Astrocyte (in vitro differentiated cells and primary cell): ENCODE measurements around the gene CD84. TPM values are rescaled to one million over a fixed set of nuclear protein-coding genes. Genes with fewer than 3 reads are reported as not detected.
"Not testable (repeated sequence)": the region's sequence is repeated elsewhere in the genome, so short reads cannot be mapped to it uniquely, and the experiment has no call there.

Experiments
- DNase-seq: peaks from one replicate; pipeline ENCODE4 v3.0.0-alpha.2; 2010; ENCODE audit warnings: low read depth
- FAIRE-seq: peaks from 2 replicates; lab custom pipeline; 2011; peaks lifted over from hg19 to GRCh38; lab: Jason Lieb, UNC
- H2AFZ ChIP-seq: 2 replicates; pipeline ENCODE4 v1.6.0; 2012; ENCODE audit warnings: low read depth, low read length, inconsistent platforms
- H3K27ac ChIP-seq: 2 replicates; pipeline ENCODE4 v1.5.1; 2011; ENCODE audit warnings: low read depth, low read length, inconsistent platforms
- H3K27me3 ChIP-seq: 2 replicates; pipeline ENCODE4 v1.6.0; 2011; ENCODE audit warnings: low read length, inconsistent platforms; ENCODE audit not compliant: insufficient read depth
- H3K36me3 ChIP-seq: 2 replicates; pipeline ENCODE4 v1.5.1; 2011; ENCODE audit warnings: low read length, inconsistent platforms; ENCODE audit not compliant: insufficient read depth
- H3K4me1 ChIP-seq: 2 replicates; pipeline ENCODE4 v1.5.1; 2011; ENCODE audit warnings: low read length, inconsistent platforms; ENCODE audit not compliant: insufficient read depth
- H3K4me2 ChIP-seq: 2 replicates; pipeline ENCODE4 v1.6.0; 2012; ENCODE audit warnings: low read length, inconsistent platforms
- H3K4me3 ChIP-seq: 2 replicates; pipeline ENCODE4 v1.5.1; 2011; ENCODE audit warnings: low read depth, mild to moderate bottlenecking, low read length, inconsistent platforms; ENCODE audit not compliant: insufficient read depth
- H3K79me2 ChIP-seq: 2 replicates; pipeline ENCODE4 v1.6.0; 2012; ENCODE audit warnings: mild to moderate bottlenecking, low read length, inconsistent platforms; ENCODE audit not compliant: insufficient read depth
- H3K9ac ChIP-seq: 2 replicates; pipeline ENCODE4 v1.6.0; 2012; ENCODE audit warnings: mild to moderate bottlenecking, low read length, inconsistent platforms
- H3K9me3 ChIP-seq: 2 replicates; pipeline ENCODE4 v1.5.1; 2012; ENCODE audit warnings: low read depth, mild to moderate bottlenecking, low read length, inconsistent platforms; ENCODE audit not compliant: insufficient read depth
- H4K20me1 ChIP-seq: 2 replicates; pipeline ENCODE4 v1.6.0; 2012; ENCODE audit warnings: low read length, inconsistent platforms; ENCODE audit not compliant: insufficient read depth
- H3K27ac Mint-ChIP-seq: one replicate; pipeline ENCODE4 v1.8.0; 2021; ENCODE audit warnings: mild to moderate bottlenecking, mixed read lengths; ENCODE audit not compliant: unreplicated experiment
- H3K27me3 Mint-ChIP-seq: one replicate; pipeline ENCODE4 v1.8.0; 2021; ENCODE audit warnings: low read depth, mixed read lengths; ENCODE audit not compliant: unreplicated experiment
- H3K36me3 Mint-ChIP-seq: one replicate; pipeline ENCODE4 v1.8.0; 2021; ENCODE audit warnings: low read depth, mixed read lengths; ENCODE audit not compliant: unreplicated experiment
- H3K4me1 Mint-ChIP-seq: one replicate; pipeline ENCODE4 v1.8.0; 2021; ENCODE audit warnings: low read depth, mixed read lengths; ENCODE audit not compliant: unreplicated experiment
- H3K4me3 Mint-ChIP-seq: one replicate; pipeline ENCODE4 v1.8.0; 2021; ENCODE audit warnings: mild to moderate bottlenecking, moderate library complexity, mixed read lengths; ENCODE audit not compliant: unreplicated experiment
- H3K9me3 Mint-ChIP-seq: one replicate; pipeline ENCODE4 v1.8.0; 2021; ENCODE audit warnings: mild to moderate bottlenecking, mixed read lengths; ENCODE audit not compliant: unreplicated experiment
- CTCF ChIP-seq: IDR thresholded peaks from 2 replicates; pipeline ENCODE4 v1.5.1; 2011; ENCODE audit warnings: low read depth, mild to moderate bottlenecking, inconsistent platforms, low read length, moderate library complexity; ENCODE audit not compliant: insufficient read depth
- EZH2 ChIP-seq: IDR thresholded peaks from 2 replicates; pipeline ENCODE4 v1.6.1; 2012; ENCODE audit warnings: mild to moderate bottlenecking, low read length, inconsistent platforms; ENCODE audit not compliant: insufficient read depth
- total RNA-seq: library from RNA; stranded (reverse); gene quantifications from 2 replicates; pipeline ENCODE4 v1.2.1, GENCODE V29; 2021

CD84 gene
- total RNA-seq, 1 donor from 2014 or later: not detected

- no peak overlapping the region for H3K9ac ChIP-seq
- H3K27me3 Mint-ChIP-seq: no peaks in the 10 kb centered on the region
- H3K27me3 ChIP-seq: no peaks in the 10 kb centered on the region
- no peaks in the 10 kb centered on the region for H3K36me3 ChIP-seq
- no peaks in the 10 kb centered on the region for H3K9me3 ChIP-seq
- no peak for DNase-seq
- H3K4me1 Mint-ChIP-seq: peaks cover 5% of the 10 kb centered on the region
- H3K27ac Mint-ChIP-seq: no peak overlapping the region
- no peaks in the 10 kb centered on the region for H3K79me2 ChIP-seq
- H3K27ac ChIP-seq: no peak overlapping the region
- no peaks in the 10 kb centered on the region for H4K20me1 ChIP-seq
- no peak for FAIRE-seq
- peaks cover 6% of the 10 kb centered on the region for H3K9me3 Mint-ChIP-seq
- no peak overlapping the region for H3K4me3 Mint-ChIP-seq
- H2AFZ ChIP-seq: no peak overlapping the region
- no peak overlapping the region for H3K4me2 ChIP-seq
- H3K36me3 Mint-ChIP-seq: no peaks in the 10 kb centered on the region
- no peaks in the 10 kb centered on the region for H3K4me1 ChIP-seq
- TF ChIP-seq EZH2 (no peak), CTCF (no peak)
- H3K4me3 ChIP-seq: no peak overlapping the region
Measured at GRCh38 chr1:160534823-160535605, 44.3 kb downstream of the CD84 start.

GRCh38 chr1:160532557-160532813 lies 46.8 kb downstream of the CD84 start:
- H3K4me3 Mint-ChIP-seq, H3K27me3 Mint-ChIP-seq, H4K20me1 ChIP-seq, H3K27me3 ChIP-seq, H3K4me1 ChIP-seq, DNase-seq, H3K9ac ChIP-seq, H3K9me3 Mint-ChIP-seq, H3K27ac Mint-ChIP-seq, H3K36me3 Mint-ChIP-seq, H3K4me3 ChIP-seq, H2AFZ ChIP-seq, H3K79me2 ChIP-seq, H3K9me3 ChIP-seq, H3K4me2 ChIP-seq, H3K36me3 ChIP-seq, H3K4me1 Mint-ChIP-seq, H3K27ac ChIP-seq, FAIRE-seq: not testable (repeated sequence)

GRCh38 chr1:160531809-160532556 lies 47.3 kb downstream of the CD84 start:
- not testable (repeated sequence) for H3K27me3 ChIP-seq

GRCh38 chr1:160529401-160529952 lies 49.8 kb downstream of the CD84 start:
- H3K79me2 ChIP-seq, H3K4me3 Mint-ChIP-seq, H3K9ac ChIP-seq, FAIRE-seq, H3K27ac Mint-ChIP-seq, H3K36me3 Mint-ChIP-seq, H3K4me2 ChIP-seq, H3K4me1 Mint-ChIP-seq, H3K9me3 Mint-ChIP-seq, H3K36me3 ChIP-seq, H3K4me3 ChIP-seq, DNase-seq, H3K9me3 ChIP-seq, H3K27ac ChIP-seq, H4K20me1 ChIP-seq, H3K27me3 Mint-ChIP-seq, H2AFZ ChIP-seq, H3K27me3 ChIP-seq, H3K4me1 ChIP-seq: not testable (repeated sequence)

More at GRCh38 chr1:160531809-160532556, 47.3 kb downstream of the CD84 start:
- H4K20me1 ChIP-seq, H3K36me3 Mint-ChIP-seq, H2AFZ ChIP-seq, H3K4me1 Mint-ChIP-seq, FAIRE-seq, DNase-seq, H3K9me3 Mint-ChIP-seq, H3K9ac ChIP-seq, H3K27ac Mint-ChIP-seq, H3K27ac ChIP-seq, H3K27me3 Mint-ChIP-seq, H3K4me3 Mint-ChIP-seq, H3K4me1 ChIP-seq, H3K36me3 ChIP-seq, H3K79me2 ChIP-seq, H3K4me3 ChIP-seq, H3K9me3 ChIP-seq, H3K4me2 ChIP-seq: not testable (repeated sequence)

DNA sequence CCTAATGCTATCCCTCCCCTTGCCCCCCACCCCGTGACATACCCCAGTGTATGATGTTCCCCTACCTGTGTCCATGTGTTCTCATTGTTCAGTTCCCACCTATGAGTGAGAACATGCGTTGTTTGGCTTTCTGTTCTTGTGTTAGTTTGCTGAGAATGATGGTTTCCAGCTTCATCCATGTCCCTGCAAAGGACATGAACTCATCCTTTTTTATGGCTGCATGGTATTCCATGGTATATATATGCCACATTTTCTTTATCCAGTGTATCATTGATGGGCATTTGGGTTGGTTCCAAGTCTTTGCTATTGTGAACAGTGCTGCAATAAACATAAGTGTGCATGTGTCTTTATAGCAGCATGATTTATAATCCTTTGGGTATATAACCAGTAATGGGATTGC lies 55.5 kb downstream of the CD84 start:
- not testable (repeated sequence) for H3K27me3 ChIP-seq, H3K4me2 ChIP-seq, FAIRE-seq, H3K4me1 ChIP-seq, H3K27me3 Mint-ChIP-seq, H3K4me3 Mint-ChIP-seq, H3K9me3 ChIP-seq, H2AFZ ChIP-seq, H3K36me3 ChIP-seq, H3K27ac ChIP-seq, H3K9me3 Mint-ChIP-seq, H4K20me1 ChIP-seq, DNase-seq, H3K27ac Mint-ChIP-seq, H3K4me3 ChIP-seq, H3K9ac ChIP-seq, H3K36me3 Mint-ChIP-seq, H3K79me2 ChIP-seq
- peaks cover 16% of the 10 kb centered on the region for H3K4me1 Mint-ChIP-seq
